Head of caudate nucleus (tissue), 42 donors: ENCODE data around the gene UBAC1.
A peak's percentile ranks its signal among the peaks of the same experiment; 100 is the strongest.
"Not testable (repeated sequence)": the region's sequence is repeated elsewhere in the genome, so short reads cannot be mapped to it uniquely, and the experiment has no call there.

Experiments
- DNase-seq, 42 donors: peaks; one replicate each; pipeline versions ENCODE4 v3.0.0 to v3.0.0-alpha.2; 2020 to 2021; ENCODE audit warnings: mixed read lengths in 7 of 42
- intact Hi-C: fragments of 100-400 bp; cut with DNase I; formaldehyde crosslinking; loops from one replicate; pipeline ENCODE4 v1.15.0; 2022

Gene UBAC1

DNA sequence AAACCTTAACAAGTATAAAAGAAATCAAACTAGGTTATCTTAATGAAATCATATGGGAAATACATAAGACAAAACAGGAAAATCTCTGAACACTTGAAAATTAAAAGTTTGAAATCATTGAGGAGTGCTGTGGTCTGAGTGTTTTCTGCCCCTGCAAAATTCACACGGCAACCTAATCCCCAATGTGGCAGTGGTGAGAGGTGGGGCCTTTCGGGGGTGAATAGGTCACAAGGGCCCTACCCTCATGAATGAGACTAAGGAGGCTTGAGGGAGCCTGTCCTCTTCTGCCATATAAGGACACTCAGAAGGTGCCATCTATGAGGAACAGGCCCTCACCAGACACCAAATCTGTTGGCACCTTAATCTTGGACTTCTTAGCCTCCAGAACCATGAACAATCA lies 64.5 kb downstream of the UBAC1 start:
- DNase-seq = peak in 2 of 42 donors; percentile 18 to 32
- intact Hi-C loops = no loop called here

- DNase-seq = no peak
- intact Hi-C loops = no loop called here
Observed at GRCh38 chr9:135896205-135896604, 65.0 kb downstream of the UBAC1 start.

DNA sequence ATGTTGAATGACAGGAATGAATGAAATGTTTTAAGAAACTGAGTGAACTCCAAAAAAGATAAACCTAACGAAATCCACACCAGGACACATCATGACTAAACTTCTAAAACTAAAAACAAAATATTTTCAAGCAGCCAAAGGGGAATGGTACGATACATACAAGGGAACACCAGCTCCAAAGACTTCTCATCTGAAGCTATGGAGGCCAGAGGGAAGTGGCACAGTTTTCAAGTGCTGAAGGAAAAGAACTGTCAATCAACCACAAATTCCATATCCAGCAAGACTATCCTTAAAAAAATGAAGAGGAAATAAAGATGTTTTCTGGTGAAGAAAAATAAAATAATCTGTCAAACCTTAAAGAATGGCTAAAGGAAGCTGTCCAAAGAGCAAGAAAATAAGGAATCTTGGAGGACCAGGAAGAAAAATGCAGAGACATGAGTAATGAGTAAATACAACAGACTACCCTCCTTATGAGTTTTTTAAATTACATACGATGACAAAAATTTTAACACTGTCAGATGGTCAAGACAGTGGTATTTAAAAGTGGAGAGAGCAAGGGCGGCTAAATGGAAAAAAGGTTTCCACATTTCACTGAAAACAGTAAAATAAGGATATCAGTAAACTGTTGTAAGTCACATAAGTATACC lies 65.8 kb downstream of the UBAC1 start:
- intact Hi-C loops = no loop called here
- no peak for DNase-seq

GRCh38 chr9:135893104-135893503 lies 68.1 kb downstream of the UBAC1 start:
- no peak for DNase-seq
- intact Hi-C loops = no loop called here

DNA sequence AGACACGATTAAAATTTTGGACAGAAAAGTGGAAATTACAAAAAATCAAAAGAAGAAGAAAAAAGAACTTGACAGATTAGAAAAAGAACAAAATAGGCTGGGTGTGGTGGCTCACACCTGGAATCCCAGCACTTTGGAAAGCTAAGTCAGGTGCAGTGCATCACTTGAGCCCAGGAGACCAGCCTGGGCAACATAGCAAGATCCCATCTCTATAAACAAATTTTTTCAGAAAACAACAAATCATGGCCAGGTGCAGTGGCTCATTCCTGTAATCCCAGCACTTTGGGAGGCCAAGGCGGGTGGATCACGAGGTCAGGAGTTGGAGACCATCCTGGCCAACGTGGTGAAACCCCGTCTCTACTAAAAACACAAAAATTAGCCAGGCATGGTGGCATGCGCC lies 68.8 kb downstream of the UBAC1 start:
- intact Hi-C loops, DNase-seq: not testable (repeated sequence)

- DNase-seq = peak in 1 of 42 donors; percentile 6
- intact Hi-C loops = no loop called here
Observed at GRCh38 chr9:135891027-135891631, 70.0 kb downstream of the UBAC1 start.

- DNase-seq = no peak
- intact Hi-C loops = no loop called here
Observed at GRCh38 chr9:135890190-135891026, 70.8 kb downstream of the UBAC1 start.

- no peak for DNase-seq
- intact Hi-C loops = no loop called here
Observed at GRCh38 chr9:135889564-135890189, 71.5 kb downstream of the UBAC1 start.

GRCh38 chr9:135888766-135889394 lies 72.3 kb downstream of the UBAC1 start:
- intact Hi-C loops = no loop called here
- DNase-seq = no peak

- intact Hi-C loops = no loop called here
- no peak for DNase-seq
Observed at GRCh38 chr9:135888126-135888765, 72.9 kb downstream of the UBAC1 start.

DNA sequence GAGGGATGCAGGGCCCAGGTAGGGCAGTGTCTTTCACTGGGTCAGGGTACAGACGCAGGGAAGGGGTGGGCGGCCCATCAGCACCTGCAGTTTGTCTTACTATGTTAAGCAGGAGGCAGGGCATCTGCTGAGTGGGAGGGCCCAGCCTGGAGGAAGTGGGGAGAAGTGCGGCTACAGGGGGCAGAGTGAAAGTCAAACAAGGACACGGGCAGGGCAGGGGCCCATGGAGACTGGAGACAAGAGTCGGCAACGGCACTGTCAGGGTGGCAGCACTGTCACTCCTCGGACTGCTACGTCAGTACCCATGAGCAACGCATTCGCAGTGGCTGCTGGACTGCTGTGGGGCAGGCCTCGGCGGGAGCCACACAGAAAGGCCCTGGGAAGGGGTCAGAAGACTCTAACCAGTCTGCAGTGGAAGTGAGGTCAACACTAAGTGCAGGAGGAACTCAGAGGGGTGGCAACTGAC lies 73.6 kb downstream of the UBAC1 start:
- DNase-seq = peak in 9 of 42 donors; percentile 13 to 62 (median 37)
- intact Hi-C loops = no loop called here

DNA sequence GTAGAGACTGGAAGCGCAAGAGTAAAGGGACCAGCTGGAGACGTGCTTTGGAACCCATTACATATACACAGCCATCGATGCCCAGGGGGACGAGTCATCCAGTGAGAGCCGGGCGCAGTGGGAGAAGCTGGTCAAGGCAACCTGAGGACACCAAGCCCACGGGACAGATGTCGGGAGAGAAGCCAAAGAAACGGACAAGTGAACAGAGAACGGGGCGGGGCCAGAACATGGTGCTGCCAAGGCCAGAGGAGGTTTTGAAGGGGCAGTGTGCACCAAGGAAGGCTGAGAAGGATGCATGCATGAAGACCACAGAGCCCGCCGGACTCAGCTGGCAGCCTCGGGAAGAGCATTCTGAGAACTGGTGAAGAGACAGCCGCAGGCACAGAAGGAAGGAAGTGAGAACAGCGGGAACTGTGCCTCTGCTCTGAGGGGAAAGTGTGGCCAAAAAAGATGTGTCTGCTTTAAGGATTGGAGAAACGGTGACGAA lies 74.1 kb downstream of the UBAC1 start:
- DNase-seq = peak in 30 of 42 donors; percentile 18 to 72 (median 49)
- intact Hi-C loops = no loop called here

DNA sequence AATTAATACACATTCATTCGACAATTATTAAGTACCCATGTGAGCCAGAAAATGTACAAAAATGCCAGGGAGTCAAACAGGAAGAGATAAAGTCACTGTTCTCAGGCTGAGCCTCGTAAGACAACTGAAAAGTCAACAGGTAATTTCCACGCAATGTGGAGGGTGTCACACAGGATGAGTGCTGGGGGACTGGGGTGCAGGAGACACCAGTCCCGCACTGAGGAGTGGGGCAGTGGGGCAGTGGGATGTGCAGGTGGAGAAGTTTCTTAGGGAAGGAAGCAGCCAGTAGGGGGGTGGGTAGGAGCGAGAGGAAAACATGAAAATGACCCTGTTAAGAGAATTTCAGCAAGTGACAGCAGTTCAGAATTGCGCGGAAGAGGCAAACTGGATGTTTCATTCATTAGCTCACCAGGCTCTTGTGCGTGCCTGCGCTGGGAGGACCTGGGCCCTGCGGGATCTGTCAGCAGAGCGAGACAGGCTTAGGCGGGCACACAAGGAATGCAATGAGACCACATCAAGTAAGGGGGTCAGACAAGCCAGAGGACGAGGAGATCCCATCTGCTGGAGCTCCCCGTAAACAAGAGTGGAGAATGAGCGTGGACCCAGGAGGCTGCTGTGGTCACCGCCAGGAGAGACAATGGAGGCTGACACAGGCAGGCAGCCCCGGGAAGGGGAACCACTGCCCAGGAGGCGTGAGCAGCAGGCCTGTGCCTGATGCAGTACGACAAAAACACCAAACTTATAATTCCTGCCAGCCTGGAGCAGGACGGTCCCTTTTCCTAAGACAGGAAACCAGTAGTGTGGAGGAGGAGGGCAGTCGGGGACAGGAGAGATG lies 74.8 kb downstream of the UBAC1 start:
- DNase-seq = peak in 20 of 42 donors; percentile 24 to 73 (median 48)
- intact Hi-C loops = no loop called here

DNA sequence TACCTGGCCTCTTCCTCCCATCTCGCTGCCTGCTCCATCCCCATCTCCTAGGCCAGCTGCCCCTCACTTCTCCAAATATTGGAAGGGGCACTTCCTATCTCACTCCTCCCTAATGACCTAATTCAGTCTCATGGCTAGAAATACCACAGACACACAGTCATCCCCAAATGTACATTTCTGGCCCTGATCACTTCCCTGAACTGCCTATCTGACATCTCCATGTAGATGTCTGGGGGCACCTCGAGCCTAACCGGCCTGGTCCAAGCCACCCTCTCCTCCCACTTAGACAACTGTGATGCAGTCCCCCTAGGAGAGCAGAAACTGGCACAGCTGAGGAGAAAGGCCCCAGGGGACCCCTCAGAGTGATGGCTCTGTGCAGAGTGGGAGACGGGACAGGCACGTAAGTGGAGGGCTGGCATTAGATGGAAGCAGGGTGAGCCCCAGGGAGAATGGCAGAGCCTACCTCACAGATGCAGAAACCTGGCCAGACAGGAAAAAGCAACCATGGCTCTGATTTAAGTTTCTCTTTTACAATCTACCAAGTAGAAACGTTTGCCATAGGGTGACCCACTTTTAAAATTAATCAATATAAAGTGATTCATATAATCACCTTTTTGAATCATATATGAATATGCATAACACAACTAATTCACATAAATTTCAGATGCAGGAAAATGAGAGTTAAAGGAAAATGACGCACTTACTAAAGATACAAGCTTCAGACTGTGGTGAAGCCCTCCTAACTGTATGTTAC lies 75.9 kb downstream of the UBAC1 start:
- no peak for DNase-seq
- intact Hi-C loops = no loop called here

- intact Hi-C loops = no loop called here
- DNase-seq = no peak
Observed at GRCh38 chr9:135884328-135885035, 76.7 kb downstream of the UBAC1 start.

DNA sequence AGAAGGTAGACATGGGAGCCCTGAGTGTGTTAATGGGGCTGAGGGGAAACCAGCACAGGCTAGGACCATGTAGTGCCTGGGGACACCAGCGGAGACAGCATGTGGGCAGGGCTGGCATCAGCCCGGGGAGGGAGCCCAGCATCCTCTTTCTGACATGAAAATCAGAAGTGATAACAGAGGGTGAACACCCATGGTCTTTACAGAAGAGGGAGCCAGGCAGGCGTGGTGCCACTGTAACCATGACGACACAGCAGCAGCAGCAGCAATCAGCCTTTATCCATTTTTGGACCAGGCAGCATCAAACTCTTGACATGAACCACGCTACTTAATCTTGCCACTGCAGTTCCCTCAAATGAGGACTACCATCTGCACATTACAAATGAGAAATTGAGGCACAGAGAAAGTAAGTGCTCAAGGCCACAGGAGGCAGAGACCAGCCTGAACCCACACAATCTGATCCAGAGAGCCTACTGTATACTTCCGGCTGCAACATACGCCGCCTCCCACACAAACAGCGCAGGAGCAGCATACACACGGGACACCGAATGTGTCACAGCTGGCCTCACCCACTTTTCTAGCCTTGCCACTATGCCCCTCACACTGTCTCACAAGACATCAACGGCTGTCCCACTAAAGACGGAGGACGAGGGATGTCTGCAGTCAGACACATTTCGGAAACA lies 77.6 kb downstream of the UBAC1 start:
- DNase-seq = peak in 40 of 42 donors; percentile 52 to 89 (median 70)
- intact Hi-C loops = no loop called here
